AG09309 (cell line): ENCODE data around the gene AUTS2.

ENCODE experiments used
- DNase-seq: peaks from one replicate; pipeline ENCODE4 v3.0.0-alpha.2; 2010; ENCODE audit warnings: low read depth
- H3K4me3 ChIP-seq: 2 replicates; pipeline ENCODE4 v1.5.1; 2011; ENCODE audit warnings: mild to moderate bottlenecking, low read depth, low read length, moderate library complexity; ENCODE audit not compliant: control insufficient read depth
- CTCF ChIP-seq: IDR thresholded peaks from 2 replicates; pipeline ENCODE4 v1.5.1; 2011; ENCODE audit warnings: mild to moderate bottlenecking, low read depth, low read length, inconsistent platforms; ENCODE audit not compliant: insufficient read depth, control insufficient read depth; ENCODE audit errors: missing control alignments

The AUTS2 gene

GRCh38 chr7:70294211-70294911 is 696.1 kb downstream of the AUTS2 start:
- no peak for TF ChIP-seq CTCF
- no peak overlapping the region for H3K4me3 ChIP-seq
- DNase-seq, result no peak

GRCh38 chr7:70298780-70299471 is 700.7 kb downstream of the AUTS2 start:
- no peak for TF ChIP-seq CTCF
- DNase-seq, result no peak
- no peak overlapping the region for H3K4me3 ChIP-seq

- TF ChIP-seq CTCF, result no peak
- no peak overlapping the region for H3K4me3 ChIP-seq
- no peak for DNase-seq
These were observed 701.2 kb downstream of the AUTS2 start for GRCh38 chr7:70299472-70299807.

GRCh38 chr7:70301673-70302185 is 703.5 kb downstream of the AUTS2 start:
- no peak overlapping the region for H3K4me3 ChIP-seq
- no peak for TF ChIP-seq CTCF
- no peak for DNase-seq

GRCh38 chr7:70303309-70303708 is 705.0 kb downstream of the AUTS2 start:
- no peak for DNase-seq
- TF ChIP-seq CTCF, result no peak
- no peak overlapping the region for H3K4me3 ChIP-seq

- TF ChIP-seq CTCF, result no peak
- DNase-seq, result no peak
- H3K4me3 ChIP-seq, result no peak overlapping the region
These were observed 705.5 kb downstream of the AUTS2 start for GRCh38 chr7:70303780-70304179.

- no peak for TF ChIP-seq CTCF
- DNase-seq, result no peak
- no peak overlapping the region for H3K4me3 ChIP-seq
These were observed 707.9 kb downstream of the AUTS2 start for GRCh38 chr7:70306173-70306572.
